Midbrain (tissue), 1 donor: Measurements from ENCODE around the gene CIC.
A peak's percentile ranks its signal among the peaks of the same experiment; 100 is the strongest.

Experiments used
- DNase-seq: peaks from one replicate; lab custom pipeline; 2025; lab: John Stamatoyannopoulos, UW

The CIC gene

DNA sequence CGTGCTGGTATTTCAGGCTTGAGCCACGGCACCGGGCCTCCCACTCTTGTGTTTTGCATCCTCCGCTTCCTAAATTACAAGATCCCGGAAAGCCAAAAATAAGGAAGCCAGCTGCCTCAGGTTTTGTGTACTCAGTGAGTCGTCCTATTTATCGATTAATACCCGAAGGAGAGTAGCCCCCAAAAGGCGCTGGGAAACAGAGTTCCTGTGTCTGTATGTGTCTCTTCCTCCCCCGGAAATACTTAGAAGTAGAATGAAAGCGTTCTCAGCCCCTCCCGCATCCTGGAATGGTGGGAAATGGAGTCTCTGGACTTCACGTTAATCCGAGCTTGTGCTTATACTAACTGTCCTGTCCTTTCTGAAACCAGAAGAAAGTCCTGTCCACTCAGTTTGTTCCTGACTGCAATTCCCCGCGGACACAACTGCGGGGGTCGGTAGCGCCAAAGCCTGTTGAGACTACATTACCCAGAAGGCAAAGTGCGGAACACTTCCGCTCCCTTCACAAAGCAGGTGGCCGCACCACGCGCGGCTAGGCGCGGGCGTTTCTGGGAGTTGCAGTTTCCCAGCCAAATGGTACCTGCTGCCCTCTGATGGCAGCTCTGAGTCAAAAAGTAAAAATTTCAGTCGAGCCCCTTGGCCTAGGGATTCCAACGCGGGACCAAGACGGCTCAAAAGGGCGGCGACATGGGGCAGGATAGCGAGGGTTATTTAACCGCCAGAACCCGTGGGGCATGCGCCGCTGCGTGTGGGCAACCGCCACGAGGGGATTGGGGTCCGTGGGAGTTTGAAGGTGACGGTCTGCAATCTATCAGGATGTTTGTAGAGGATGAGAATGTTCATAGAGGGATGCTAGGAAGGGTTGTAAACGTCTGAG, 24.5 kb upstream of the CIC start:
- peak; percentile 94 for DNase-seq

DNA sequence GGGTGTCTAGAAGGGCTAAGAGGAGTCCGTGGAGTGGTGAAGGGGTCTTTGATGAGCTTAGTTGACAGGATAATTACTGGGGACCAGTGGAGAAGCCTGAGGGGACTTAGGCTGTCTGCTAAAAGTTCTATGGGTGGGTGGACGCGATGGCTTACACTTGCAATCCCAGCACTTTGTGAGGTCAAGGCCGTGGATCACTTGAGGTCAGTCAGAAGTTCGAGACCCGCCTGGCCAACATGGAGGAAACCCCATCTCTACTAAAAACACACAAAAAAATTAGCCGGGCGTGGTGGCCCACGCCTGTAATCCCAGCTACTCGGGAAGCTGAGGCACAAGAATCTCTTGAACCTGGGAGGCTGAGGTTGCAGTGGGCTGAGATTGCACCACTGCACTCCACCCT, 23.8 kb upstream of the CIC start:
- no peak for DNase-seq

DNA sequence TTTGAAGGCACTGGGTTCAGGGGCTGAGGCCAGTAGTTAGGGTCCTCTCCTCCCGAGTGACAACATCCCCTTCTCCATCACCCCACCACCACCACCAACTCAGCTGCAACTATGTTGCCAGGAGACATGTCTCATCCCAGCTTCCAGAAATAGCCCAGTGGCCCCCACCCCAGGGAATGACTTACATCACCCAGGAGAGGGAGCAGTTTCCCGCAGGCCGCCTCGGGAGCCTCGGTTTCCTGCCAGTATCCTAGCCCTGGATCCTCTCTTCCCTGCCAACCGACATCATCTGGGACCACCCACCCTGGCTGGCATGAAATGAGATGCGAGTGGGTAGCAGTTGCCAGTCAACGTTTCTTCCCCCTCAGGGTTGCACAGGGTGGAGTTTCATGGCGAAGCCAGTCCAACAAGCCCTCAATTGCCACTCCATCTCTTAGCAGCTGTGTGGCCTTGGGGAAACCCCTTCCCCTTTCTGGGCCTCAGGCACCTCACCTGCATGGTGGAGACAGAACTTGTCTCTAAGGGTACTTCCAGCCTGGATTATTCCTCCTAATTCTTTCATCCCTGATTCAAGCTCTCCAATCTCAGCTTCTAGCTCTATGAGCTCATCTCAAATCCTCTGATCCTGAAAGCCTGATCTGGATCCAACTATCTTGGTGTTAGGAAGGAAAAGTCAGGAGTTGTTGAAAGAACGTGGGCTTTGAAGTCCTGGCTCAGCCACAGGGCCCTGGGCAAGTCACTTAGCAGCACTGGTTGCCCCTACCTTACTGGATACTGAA, 22.7 kb upstream of the CIC start:
- DNase-seq, result peak; percentile 85

DNA sequence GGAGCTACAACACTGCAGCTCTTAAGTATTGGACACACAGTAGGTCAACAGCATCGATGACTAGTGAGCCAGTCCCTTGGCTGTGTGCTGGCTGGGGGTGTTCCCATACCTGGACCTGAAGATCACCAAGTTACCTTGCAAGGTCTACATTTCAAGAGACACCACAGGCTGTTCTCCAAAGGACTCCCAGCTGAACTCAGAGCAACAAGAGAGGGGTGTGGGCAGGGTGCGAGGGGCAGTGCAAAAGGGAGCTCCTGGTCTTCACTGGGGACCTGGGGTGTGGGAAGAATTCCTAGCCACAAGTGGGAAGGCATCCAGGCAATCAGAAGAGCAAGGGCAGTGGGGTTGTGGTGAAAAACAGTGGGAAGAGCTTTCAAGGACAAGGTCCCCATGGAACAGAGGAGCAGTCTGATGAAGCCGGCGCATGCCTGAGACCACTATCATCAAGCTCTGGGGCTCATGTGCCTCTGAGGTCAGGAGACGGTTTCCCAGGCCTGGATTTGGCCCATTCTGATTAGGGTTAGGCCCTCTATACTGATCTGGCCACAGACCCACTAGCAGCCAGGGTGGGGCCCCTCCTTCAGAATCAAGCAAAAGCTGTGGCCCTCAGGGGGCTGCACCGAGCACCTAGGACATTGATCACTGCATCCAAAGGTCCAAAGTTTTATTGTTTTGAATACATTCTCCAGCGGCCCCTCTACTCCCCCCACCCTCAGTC, 22.0 kb upstream of the CIC start:
- no peak for DNase-seq

DNA sequence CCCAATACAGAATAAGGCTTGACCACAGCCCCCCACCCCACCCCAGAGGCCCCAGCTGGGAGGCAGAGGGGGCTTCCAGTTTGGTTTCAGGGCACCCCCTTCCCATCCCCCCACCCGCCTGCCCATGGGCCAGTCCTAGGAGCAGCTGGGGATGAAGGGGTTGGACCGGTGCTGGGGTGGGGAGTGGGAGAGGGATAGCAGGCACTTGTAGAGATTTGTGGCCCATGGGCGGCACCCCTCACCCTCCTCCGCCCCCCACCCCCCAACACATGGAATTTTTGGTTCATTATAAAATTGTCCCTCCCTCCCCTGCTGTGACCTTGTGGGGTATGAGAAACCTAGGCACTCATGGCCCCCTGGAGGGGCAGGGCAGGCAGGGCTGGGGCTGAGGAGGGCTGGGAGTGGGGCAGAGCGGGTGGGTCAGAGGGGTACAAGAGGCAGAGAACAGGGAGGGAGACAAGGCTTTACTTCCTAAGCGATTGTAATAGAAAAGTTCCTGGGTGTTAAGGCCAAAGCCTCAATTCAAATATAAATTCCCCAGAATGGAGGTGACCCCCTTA, 21.3 kb upstream of the CIC start:
- DNase-seq, result no peak

DNA sequence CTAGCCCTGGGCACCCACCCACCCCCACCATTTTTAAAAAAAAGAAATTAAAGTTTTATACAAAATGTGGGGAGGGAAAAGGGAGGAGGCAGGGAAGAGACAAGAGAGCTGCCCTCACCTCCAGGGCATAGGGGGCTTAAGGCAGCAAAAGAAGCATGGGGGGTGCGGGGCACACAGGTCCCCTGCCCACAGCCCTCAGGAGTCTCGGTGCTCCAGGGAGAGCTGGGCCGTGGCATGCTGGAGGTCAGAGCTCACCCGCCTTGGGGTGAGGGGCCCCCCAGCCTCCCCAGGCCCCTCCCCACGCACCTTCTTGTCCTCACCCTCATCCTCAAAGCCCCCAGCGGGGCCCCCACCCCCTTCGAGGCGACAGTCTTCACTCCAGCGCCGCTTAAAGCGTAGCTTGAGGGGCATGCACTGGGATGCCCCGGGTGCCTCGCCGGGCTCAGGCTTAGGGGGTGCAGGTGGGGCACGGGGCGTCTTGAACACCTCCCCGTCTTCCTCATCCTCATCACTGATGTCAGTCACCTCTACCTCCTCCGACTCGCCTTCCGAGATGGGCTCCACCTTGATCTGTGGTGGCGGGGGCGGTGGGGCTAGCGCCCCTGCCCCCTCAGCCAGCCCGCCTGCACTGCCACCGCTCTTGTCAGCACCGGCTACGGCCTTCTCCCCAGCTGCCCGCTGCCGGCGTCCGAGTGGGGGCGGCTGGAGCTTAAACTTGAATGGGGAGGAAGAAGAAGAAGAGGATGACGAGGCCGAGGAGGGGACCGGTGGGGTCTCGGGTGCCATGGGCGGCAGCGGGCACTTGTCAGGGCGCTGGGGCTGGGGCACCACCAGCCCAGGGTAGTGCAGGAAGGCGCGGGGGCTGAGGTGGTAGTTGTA, 20.5 kb upstream of the CIC start:
- no peak for DNase-seq

- DNase-seq, result no peak
Measured at GRCh38 chr19:42249149-42249750, 19.8 kb upstream of the CIC start.

DNA sequence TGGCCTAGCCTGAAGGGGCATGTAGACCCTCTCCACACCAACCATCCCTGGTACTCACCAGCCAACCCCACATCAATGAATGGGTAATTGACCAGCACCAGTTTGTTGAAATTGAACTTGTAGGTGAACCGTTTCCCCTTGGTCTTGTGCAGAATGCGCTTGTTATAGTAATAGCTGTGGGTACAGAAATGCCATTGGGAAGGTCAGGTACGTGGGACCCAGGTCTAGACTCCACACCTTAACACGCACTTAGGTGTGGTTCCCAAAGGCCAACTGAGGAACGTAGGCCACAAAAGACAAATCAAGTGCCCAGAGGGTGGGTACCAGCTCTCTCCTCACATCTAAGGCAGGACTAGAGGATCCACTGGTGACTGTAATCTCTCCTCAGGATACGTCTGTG, 19.3 kb upstream of the CIC start:
- DNase-seq, result no peak

DNA sequence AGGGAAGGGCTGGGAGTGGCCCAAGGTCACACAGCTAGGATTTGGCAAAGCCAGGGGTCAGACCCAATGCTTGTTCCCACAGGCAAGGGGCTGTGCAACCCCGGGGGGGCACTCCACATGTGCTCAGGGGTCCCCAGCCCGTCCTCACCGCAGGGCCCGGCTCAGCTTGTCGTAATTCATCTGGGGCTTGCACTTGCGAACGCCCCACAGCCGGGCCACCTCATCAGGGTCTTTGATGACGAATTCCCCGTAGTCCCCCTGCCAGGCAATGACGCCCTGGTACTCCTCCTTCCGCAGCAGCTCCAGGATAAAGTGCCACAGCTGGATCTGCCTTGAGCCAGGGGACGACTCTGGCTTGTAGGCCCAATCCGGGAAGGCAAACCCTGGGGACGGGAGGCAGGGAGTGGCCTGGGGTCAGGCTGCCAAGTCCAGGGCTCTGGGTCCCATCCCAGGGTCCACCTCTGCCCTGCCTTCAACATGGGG, 18.8 kb upstream of the CIC start:
- no peak for DNase-seq

DNA sequence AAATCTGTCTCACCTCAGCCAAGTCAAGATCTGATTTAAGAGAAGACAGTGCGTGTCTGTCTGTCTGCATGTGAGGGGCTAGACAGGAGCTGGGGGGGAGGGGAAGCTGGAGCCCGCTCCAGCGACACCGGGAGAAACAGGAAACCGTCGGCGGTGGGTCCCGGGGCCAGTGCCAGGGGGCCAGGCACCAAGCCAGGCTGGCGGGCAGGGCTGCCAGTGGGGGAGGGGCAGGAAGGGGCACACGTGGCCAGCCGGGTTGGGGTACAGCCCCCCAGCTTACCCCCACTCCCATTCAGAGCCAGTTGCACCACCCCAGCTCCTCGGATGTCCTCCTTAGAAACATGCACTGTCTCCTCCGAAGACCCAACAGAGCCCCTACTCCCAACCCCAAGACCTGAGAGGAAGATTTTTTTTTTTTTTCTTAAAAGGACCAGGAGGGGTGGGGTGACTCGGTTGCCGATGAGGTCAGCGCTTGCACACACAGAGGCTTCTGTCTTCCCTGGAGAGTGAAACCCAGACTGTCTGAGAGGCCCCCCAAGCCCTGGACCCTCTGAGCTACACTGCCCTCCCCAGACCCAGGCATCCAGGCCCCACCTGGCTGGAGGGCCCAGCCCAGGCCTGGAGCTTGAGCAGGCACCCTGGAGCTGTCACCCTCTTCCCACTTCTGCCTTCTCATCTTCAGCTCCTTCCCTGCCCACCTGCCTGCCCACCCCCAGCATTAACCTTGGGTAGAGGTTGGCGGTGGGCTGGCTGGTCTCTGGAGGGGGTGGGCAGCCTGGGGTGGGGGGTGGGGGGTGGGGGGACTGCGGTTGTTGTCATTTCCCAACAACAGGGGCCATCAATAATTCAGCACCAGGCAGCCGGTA, 18.2 kb upstream of the CIC start:
- DNase-seq, result peak; percentile 56

- DNase-seq, result no peak
Measured at GRCh38 chr19:42251572-42252358, 17.3 kb upstream of the CIC start.

DNA sequence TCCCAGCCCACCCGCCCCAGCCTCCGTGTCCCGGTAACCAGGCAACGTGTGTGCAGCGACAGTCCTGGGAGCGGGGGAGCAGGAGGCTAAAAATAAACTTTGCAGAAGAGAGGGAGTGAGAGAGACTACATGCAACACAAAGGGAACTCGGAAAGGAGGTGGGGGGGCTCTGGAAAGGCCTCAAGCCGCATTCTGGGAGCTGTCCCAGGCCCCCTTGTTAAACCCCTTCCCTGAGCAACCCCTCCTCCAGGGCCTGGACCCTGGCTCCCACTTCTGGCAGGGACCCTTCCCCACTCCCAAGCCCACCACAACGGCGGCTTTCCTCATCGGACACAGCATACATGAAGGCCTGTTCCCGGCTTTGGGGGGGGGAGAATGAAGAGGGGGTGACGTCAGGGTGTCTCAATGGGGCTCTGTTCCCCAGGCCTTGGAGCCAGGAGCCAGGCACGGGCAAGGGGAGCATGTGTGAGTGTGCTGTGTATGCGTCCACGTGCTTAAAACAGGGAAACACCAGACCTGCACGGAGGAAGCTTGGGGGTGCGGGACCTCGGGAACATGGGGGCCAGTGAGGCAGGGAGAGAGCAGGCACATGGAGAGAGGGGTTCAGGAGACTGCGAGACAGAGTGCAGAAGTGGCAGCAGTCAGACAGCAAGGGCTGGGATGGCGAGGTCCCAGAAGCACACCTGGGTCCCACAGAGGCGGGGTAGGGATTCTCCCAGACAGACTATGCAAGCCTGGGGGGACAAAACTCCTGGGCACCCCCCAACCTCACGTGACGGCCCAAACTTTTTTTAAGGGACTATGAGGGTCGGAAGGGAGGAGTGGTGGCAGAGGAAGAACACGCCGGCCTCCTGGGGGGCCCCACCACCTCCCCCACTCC, 16.4 kb upstream of the CIC start:
- peak; percentile 89 for DNase-seq

DNA sequence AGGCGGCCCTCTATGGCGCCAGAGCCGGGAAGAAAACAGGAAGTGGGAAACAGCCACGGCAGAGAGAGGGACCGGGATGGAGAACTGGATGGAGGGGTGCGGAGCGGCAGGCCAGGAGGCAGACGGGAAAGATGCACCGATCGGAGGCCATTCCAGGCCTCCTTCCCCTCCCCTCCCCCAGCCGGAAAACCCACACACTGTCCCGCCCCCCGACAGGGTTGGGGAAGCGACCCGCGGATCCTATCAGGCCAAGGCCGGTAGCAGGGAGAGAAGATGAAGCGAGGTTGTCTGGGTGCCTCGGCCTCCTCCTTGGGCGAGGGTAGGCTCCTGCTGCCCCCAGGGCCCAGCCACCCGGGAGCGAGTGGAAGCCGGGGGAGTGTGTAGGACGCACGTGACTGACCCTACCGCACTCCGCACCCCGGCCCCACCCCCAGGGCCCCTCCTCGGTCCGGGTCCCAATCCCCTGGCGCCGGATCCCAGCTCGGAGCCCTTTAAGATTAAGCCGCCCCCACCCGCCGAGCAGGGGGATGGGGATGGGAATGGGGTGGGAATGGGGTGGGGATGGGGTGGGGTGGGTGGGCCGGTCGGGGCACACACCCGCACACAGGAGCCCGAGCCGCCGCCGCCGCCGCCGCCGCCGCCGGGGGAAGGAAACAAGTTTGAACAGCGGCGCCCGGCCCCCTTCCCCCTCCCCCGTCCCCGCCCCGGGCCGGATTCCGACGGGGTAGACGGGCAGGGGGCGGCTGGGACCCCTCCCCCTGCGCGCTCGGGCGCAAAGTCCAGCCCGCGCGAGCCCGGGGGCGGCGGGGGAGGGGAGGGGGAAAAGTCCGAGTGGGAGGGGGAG, 15.6 kb upstream of the CIC start:
- peak; percentile 38 for DNase-seq

- DNase-seq, result peak; percentile 87
Measured at GRCh38 chr19:42254089-42254849, 14.8 kb upstream of the CIC start.

DNA sequence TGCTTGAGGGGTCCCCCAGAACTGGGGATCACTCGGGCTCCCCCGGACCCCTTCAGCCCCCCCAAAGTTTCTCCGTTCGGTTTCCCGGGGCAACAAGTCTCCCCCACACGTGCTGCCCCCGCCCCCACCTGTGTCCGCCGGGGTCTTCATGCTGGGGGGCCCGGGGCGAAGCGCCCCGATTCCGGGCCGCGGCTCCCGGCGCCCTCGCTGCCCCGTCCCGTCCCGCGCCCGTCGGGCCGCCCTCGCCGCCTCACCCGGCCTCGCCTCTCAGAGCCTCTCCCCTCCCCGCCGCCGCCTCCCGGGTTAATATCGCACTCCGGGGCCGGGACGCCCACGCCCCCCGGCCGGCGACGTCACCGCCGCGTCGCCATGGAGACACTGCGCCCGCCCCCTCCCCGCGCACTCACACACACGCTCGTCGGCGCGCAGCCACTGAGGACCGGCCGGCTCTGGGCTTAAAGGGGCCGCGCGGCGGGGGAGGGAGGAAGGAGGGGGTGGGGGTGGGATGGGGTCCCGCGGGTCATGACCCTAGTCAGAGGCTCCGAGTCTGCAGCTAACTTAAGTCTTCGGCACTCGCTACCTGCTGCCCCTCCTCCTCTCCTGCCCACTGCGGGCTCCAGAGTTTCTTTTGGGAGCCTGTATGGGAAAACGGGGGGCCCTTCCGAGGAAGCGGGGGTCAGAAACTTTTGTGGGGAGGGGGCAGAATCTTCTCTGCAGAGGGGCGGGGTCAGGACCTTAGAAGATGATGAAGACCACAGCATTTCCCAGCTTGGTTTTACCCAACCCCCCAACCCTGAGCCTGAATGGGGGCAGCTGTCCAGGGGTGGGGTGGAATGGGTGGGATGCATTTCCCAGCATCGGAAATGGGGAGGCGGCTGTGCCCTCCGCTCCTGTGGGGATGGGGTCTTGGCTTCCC, 13.9 kb upstream of the CIC start, which contains the start of gene ERF:
Gene ERF, minus strand, starts transcription at position 279 of the 916 bp plus-strand sequence. Its CDS starts 129 bp downstream, at position 150.
- DNase-seq, result peak; percentile 93
